SKM-1 treated with dmso at 0.1 percent for 144 hours (cell line): Measurements from ENCODE around the gene TGFA.

Experiments
- DNase-seq: peaks from one replicate; lab custom pipeline; 2025; ENCODE audit not compliant: unreplicated experiment; lab: John Stamatoyannopoulos, UW

Gene TGFA

GRCh38 chr2:70499253-70499652 lies 54.4 kb downstream of the TGFA start:
- DNase-seq, result no peak

GRCh38 chr2:70498528-70498927 lies 55.1 kb downstream of the TGFA start:
- DNase-seq, result no peak

GRCh38 chr2:70498054-70498453 lies 55.6 kb downstream of the TGFA start:
- DNase-seq, result peak; percentile 32

GRCh38 chr2:70496819-70497218 lies 56.8 kb downstream of the TGFA start:
- no peak for DNase-seq

- DNase-seq, result no peak
Observed at GRCh38 chr2:70494293-70494886, 59.2 kb downstream of the TGFA start.

GRCh38 chr2:70490381-70490780 lies 63.2 kb downstream of the TGFA start:
- no peak for DNase-seq

- no peak for DNase-seq
Observed at GRCh38 chr2:70489165-70489564, 64.5 kb downstream of the TGFA start.

GRCh38 chr2:70484086-70484485 lies 69.5 kb downstream of the TGFA start:
- no peak for DNase-seq

GRCh38 chr2:70482401-70482800 lies 71.2 kb downstream of the TGFA start:
- no peak for DNase-seq

- no peak for DNase-seq
Observed at GRCh38 chr2:70480468-70480867, 73.2 kb downstream of the TGFA start.

- DNase-seq, result peak; percentile 56
Observed at GRCh38 chr2:70479816-70480215, 73.8 kb downstream of the TGFA start.

GRCh38 chr2:70477441-70477844 lies 76.2 kb downstream of the TGFA start:
- no peak for DNase-seq

GRCh38 chr2:70475266-70475665 lies 78.4 kb downstream of the TGFA start:
- DNase-seq, result no peak

- no peak for DNase-seq
Observed at GRCh38 chr2:70474256-70474848, 79.3 kb downstream of the TGFA start.

- DNase-seq, result peak; percentile 22
Observed at GRCh38 chr2:70473101-70473722, 80.4 kb downstream of the TGFA start.

GRCh38 chr2:70472221-70472890 lies 81.3 kb downstream of the TGFA start:
- peak; percentile 69 for DNase-seq

GRCh38 chr2:70471129-70471528 lies 82.5 kb downstream of the TGFA start:
- DNase-seq, result peak; percentile 47

- no peak for DNase-seq
Observed at GRCh38 chr2:70469961-70470360, 83.7 kb downstream of the TGFA start.

- no peak for DNase-seq
Observed at GRCh38 chr2:70469435-70469834, 84.2 kb downstream of the TGFA start.

GRCh38 chr2:70468878-70469277 lies 84.7 kb downstream of the TGFA start:
- DNase-seq, result no peak

- DNase-seq, result peak; percentile 21
Observed at GRCh38 chr2:70467831-70468779, 85.5 kb downstream of the TGFA start.
